K562 (cell line): ENCODE data around the gene PLD1. TPM values are rescaled to one million over a fixed set of nuclear protein-coding genes. Genes with fewer than 3 reads are reported as not detected.

Experiments
- ERF ChIP-seq: fragments of 450-650 bp; formaldehyde crosslinking; IDR thresholded peaks from 2 replicates; pipeline ENCODE4 v1.4.0; 2020; ENCODE audit warnings: mild to moderate bottlenecking, mixed read lengths
- NFYB ChIP-seq: IDR thresholded peaks from 2 replicates; pipeline ENCODE4 v1.6.1; 2011; ENCODE audit warnings: mild to moderate bottlenecking, moderate library complexity; ENCODE audit not compliant: insufficient read length; ENCODE audit errors: extremely low read depth
- NR3C1 ChIP-seq: sonication (generic); formaldehyde crosslinking; IDR thresholded peaks from 2 replicates; pipeline ENCODE4 v1.8.1; 2022; ENCODE audit warnings: missing genetic modification reagents
- RNF2 ChIP-seq: sonication (generic); IDR thresholded peaks from 2 replicates; pipeline ENCODE4 v1.6.1; 2016
- TAF9B ChIP-seq: fragments of 450-650 bp; IDR thresholded peaks from 2 replicates; pipeline ENCODE4 v1.6.1; 2018; ENCODE audit warnings: mild to moderate bottlenecking; ENCODE audit not compliant: partially characterized antibody
- ZBTB17 ChIP-seq: fragments of 450-650 bp; formaldehyde crosslinking; IDR thresholded peaks from 2 replicates; pipeline ENCODE4 v1.4.0; 2020; ENCODE audit warnings: mild to moderate bottlenecking
- polyA plus RNA-seq, 8 experiments: library from polyadenylated mRNA; depleted of rRNA in 4 of 8; stranded (reverse) in 5 of 8; unstranded in 3 of 8; fragments of >200 nt; fragmentation: Nextera tagmentation in 2 of 8; fragmentation: Illumina TruSeq in 1 of 8; extraction: Ambion mirVana in 2 of 8; extraction: Trizol in 1 of 8; gene quantifications; 2 replicates each; pipeline versions ENCODE4 v1.2.1 to v1.2.3, GENCODE V29; 2011 to 2014; ENCODE audit warnings: inconsistent platforms in 1 of 8, missing spikeins in 1 of 8
- total RNA-seq, 7 experiments: library from RNA; depleted of rRNA in 6 of 7; stranded (reverse); fragments of >200 nt in 6 of 7; fragmentation: Illumina TruSeq in 2 of 7; extraction: Trizol in 2 of 7; gene quantifications; 2 replicates each; pipeline versions ENCODE4 v1.2.1 to v1.2.3, GENCODE V29; 2011 to 2021; ENCODE audit warnings: low replicate concordance in 1 of 7
- TF ChIP-seq, protein P1 (sequence below): fragments of 450-650 bp; IDR thresholded peaks from 2 replicates; pipeline ENCODE4 v1.6.1; 2017; ENCODE audit warnings: antibody characterized with exemption, mild to moderate bottlenecking
- TF ChIP-seq, protein P2 (sequence below), 3 experiments: IDR thresholded peaks in 2 of 3; conservative IDR thresholded peaks in 1 of 3; 2 replicates each; pipeline ENCODE4 v1.5.1; 2011 to 2012; ENCODE audit warnings: low read length in 3 of 3, mild to moderate bottlenecking in 3 of 3, control low read depth in 2 of 3, improper control_type of control experiment in 1 of 3, inconsistent platforms in 1 of 3, low read depth in 1 of 3, mixed read lengths in 1 of 3, moderate library complexity in 1 of 3; ENCODE audit not compliant: insufficient read depth in 2 of 3
- TF ChIP-seq, protein P3 (sequence below): fragments of 450-650 bp; IDR thresholded peaks from 2 replicates; pipeline ENCODE4 v1.6.1; 2016; ENCODE audit warnings: borderline replicate concordance
- TF ChIP-seq, protein P4 (sequence below): fragments of 450-650 bp; formaldehyde crosslinking; IDR thresholded peaks from 2 replicates; pipeline ENCODE4 v1.4.0; 2022; ENCODE audit warnings: missing genetic modification characterization
- TF ChIP-seq, protein P5 (sequence below): fragments of 250-450 bp; sonication (Bioruptor Pico); IDR thresholded peaks from 2 replicates; pipeline ENCODE4 v1.4.0; 2020; ENCODE audit warnings: mild to moderate bottlenecking, moderate library complexity
- TF ChIP-seq, protein P6 (sequence below): fragments of 450-650 bp; formaldehyde crosslinking; IDR thresholded peaks from 2 replicates; pipeline ENCODE4 v1.4.0; 2022; ENCODE audit warnings: mild to moderate bottlenecking, moderate library complexity
- TF ChIP-seq, protein P7 (sequence below): fragments of 250-450 bp; sonication (Bioruptor Pico); IDR thresholded peaks from 2 replicates; pipeline ENCODE4 v1.8.0; 2021; ENCODE audit warnings: mild to moderate bottlenecking, moderate library complexity

Gene PLD1
- total and polyA plus RNA-seq, 9 of the 15 experiments (the other 6 are each of a cell fraction or from before 2014, with no cell fraction given), result 8.4 to 26.1 (median 18.6) TPM

DNA sequence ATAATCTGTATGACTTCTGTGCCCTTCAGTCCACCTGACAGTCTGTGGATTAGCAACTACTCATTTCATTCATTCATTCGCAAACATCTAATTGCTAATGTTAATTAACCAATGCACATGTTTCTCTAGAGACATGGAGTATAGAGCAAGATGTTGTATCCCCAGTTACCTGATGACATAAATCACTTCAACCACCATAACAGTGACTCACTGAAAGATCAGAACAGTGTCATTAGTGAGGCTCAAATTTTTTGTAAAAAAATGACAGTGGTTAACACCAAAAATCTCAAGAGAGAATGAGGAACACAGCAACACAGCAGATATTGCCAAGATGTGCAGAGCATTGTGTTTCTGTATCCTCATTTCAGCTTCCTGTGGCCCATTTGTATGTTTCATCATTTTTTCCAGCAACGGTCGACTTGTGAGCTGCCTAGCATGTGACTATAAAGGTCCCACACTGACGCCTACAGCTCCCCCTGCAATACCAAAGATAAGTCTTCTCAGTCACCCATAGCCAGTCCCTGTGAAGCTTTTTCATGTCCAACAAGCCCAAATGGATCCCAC, 3.7 kb upstream of the PLD1 start (continued):
- TF ChIP-seq, protein P1, sequence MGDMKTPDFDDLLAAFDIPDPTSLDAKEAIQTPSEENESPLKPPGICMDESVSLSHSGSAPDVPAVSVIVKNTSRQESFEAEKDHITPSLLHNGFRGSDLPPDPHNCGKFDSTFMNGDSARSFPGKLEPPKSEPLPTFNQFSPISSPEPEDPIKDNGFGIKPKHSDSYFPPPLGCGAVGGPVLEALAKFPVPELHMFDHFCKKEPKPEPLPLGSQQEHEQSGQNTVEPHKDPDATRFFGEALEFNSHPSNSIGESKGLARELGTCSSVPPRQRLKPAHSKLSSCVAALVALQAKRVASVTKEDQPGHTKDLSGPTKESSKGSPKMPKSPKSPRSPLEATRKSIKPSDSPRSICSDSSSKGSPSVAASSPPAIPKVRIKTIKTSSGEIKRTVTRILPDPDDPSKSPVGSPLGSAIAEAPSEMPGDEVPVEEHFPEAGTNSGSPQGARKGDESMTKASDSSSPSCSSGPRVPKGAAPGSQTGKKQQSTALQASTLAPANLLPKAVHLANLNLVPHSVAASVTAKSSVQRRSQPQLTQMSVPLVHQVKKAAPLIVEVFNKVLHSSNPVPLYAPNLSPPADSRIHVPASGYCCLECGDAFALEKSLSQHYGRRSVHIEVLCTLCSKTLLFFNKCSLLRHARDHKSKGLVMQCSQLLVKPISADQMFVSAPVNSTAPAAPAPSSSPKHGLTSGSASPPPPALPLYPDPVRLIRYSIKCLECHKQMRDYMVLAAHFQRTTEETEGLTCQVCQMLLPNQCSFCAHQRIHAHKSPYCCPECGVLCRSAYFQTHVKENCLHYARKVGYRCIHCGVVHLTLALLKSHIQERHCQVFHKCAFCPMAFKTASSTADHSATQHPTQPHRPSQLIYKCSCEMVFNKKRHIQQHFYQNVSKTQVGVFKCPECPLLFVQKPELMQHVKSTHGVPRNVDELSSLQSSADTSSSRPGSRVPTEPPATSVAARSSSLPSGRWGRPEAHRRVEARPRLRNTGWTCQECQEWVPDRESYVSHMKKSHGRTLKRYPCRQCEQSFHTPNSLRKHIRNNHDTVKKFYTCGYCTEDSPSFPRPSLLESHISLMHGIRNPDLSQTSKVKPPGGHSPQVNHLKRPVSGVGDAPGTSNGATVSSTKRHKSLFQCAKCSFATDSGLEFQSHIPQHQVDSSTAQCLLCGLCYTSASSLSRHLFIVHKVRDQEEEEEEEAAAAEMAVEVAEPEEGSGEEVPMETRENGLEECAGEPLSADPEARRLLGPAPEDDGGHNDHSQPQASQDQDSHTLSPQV, result peak; percentile 94
- TF ChIP-seq, protein P2, sequence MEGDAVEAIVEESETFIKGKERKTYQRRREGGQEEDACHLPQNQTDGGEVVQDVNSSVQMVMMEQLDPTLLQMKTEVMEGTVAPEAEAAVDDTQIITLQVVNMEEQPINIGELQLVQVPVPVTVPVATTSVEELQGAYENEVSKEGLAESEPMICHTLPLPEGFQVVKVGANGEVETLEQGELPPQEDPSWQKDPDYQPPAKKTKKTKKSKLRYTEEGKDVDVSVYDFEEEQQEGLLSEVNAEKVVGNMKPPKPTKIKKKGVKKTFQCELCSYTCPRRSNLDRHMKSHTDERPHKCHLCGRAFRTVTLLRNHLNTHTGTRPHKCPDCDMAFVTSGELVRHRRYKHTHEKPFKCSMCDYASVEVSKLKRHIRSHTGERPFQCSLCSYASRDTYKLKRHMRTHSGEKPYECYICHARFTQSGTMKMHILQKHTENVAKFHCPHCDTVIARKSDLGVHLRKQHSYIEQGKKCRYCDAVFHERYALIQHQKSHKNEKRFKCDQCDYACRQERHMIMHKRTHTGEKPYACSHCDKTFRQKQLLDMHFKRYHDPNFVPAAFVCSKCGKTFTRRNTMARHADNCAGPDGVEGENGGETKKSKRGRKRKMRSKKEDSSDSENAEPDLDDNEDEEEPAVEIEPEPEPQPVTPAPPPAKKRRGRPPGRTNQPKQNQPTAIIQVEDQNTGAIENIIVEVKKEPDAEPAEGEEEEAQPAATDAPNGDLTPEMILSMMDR (IDR thresholded peaks at IDR 0.05 in 2 of 3, conservative IDR thresholded peaks at IDR 0.05 in 1 of 3; ENCODE audit: insufficient read depth in 2 of 3, low read depth in 1 of 3, low read length in 3 of 3), result peak; percentile 9 to 47 (median 13); a peak in 2 of 6 replicates
- TF ChIP-seq, protein P3, sequence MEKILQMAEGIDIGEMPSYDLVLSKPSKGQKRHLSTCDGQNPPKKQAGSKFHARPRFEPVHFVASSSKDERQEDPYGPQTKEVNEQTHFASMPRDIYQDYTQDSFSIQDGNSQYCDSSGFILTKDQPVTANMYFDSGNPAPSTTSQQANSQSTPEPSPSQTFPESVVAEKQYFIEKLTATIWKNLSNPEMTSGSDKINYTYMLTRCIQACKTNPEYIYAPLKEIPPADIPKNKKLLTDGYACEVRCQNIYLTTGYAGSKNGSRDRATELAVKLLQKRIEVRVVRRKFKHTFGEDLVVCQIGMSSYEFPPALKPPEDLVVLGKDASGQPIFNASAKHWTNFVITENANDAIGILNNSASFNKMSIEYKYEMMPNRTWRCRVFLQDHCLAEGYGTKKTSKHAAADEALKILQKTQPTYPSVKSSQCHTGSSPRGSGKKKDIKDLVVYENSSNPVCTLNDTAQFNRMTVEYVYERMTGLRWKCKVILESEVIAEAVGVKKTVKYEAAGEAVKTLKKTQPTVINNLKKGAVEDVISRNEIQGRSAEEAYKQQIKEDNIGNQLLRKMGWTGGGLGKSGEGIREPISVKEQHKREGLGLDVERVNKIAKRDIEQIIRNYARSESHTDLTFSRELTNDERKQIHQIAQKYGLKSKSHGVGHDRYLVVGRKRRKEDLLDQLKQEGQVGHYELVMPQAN, result no peak
- TF ChIP-seq, protein P4, sequence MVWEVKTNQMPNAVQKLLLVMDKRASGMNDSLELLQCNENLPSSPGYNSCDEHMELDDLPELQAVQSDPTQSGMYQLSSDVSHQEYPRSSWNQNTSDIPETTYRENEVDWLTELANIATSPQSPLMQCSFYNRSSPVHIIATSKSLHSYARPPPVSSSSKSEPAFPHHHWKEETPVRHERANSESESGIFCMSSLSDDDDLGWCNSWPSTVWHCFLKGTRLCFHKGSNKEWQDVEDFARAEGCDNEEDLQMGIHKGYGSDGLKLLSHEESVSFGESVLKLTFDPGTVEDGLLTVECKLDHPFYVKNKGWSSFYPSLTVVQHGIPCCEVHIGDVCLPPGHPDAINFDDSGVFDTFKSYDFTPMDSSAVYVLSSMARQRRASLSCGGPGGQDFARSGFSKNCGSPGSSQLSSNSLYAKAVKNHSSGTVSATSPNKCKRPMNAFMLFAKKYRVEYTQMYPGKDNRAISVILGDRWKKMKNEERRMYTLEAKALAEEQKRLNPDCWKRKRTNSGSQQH (CRISPR knock-in tag), result no peak
- TF ChIP-seq ZBTB17 (CRISPR knock-in tag) (peak; percentile 54; the same call in 1 of the 2 replicates), RNF2 (peak; percentile 76), NR3C1 (no peak), ERF (no peak), TAF9B (no peak), NFYB (no peak)
- TF ChIP-seq, protein P5, sequence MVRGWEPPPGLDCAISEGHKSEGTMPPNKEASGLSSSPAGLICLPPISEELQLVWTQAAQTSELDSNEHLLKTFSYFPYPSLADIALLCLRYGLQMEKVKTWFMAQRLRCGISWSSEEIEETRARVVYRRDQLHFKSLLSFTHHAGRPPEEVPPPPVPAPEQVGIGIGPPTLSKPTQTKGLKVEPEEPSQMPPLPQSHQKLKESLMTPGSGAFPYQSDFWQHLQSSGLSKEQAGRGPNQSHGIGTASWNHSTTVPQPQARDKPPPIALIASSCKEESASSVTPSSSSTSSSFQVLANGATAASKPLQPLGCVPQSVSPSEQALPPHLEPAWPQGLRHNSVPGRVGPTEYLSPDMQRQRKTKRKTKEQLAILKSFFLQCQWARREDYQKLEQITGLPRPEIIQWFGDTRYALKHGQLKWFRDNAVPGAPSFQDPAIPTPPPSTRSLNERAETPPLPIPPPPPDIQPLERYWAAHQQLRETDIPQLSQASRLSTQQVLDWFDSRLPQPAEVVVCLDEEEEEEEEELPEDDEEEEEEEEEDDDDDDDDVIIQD, result no peak
- TF ChIP-seq, protein P6, sequence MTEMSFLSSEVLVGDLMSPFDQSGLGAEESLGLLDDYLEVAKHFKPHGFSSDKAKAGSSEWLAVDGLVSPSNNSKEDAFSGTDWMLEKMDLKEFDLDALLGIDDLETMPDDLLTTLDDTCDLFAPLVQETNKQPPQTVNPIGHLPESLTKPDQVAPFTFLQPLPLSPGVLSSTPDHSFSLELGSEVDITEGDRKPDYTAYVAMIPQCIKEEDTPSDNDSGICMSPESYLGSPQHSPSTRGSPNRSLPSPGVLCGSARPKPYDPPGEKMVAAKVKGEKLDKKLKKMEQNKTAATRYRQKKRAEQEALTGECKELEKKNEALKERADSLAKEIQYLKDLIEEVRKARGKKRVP, result peak; percentile 91
- TF ChIP-seq, protein P7, sequence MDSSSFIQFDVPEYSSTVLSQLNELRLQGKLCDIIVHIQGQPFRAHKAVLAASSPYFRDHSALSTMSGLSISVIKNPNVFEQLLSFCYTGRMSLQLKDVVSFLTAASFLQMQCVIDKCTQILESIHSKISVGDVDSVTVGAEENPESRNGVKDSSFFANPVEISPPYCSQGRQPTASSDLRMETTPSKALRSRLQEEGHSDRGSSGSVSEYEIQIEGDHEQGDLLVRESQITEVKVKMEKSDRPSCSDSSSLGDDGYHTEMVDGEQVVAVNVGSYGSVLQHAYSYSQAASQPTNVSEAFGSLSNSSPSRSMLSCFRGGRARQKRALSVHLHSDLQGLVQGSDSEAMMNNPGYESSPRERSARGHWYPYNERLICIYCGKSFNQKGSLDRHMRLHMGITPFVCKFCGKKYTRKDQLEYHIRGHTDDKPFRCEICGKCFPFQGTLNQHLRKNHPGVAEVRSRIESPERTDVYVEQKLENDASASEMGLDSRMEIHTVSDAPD (CRISPR knock-in tag), result no peak
